HEK293 (cell line): ENCODE data around the gene GLT1D1.

ENCODE experiments used
- CTCF ChIA-PET: fragments of 350-600 bp; formaldehyde crosslinking; extraction: SDS; loops from one replicate; lab custom pipeline; 2021; ENCODE audit warnings: antibody characterized with exemption; lab: Yijun Ruan, JAX
- POLR2A ChIA-PET: fragments of 300-600 bp; formaldehyde crosslinking; extraction: SDS; loops from one replicate; lab custom pipeline; 2020; ENCODE audit warnings: antibody characterized with exemption, inconsistent platforms; lab: Yijun Ruan, JAX
- H3K27ac ChIP-seq: fragments of 200-500 bp; sonication (Bioruptor generic); 2 replicates; pipeline ENCODE4 v1.5.1; 2014; ENCODE audit warnings: low read depth, low read length, control low read depth, inconsistent platforms; ENCODE audit errors: extremely low read depth
- H3K36me3 ChIP-seq, 2 experiments: fragments of 200-500 bp in 1 of 2; sonication (Bioruptor generic) in 1 of 2; 1 replicate in 1 of 2; 2 replicates in 1 of 2; pipeline ENCODE4 v1.5.1; 2014 to 2017; ENCODE audit warnings: inconsistent platforms in 2 of 2, low read length in 2 of 2; ENCODE audit not compliant: control insufficient read depth in 2 of 2, insufficient read depth in 1 of 2
- H3K4me1 ChIP-seq: fragments of 200-500 bp; sonication (Bioruptor generic); 2 replicates; pipeline ENCODE4 v1.5.1; 2014; ENCODE audit warnings: mild to moderate bottlenecking, low read length, inconsistent platforms; ENCODE audit not compliant: control insufficient read depth, insufficient read depth
- H3K4me3 ChIP-seq: 2 replicates; pipeline ENCODE4 v1.5.1; 2011; ENCODE audit warnings: low read depth, mild to moderate bottlenecking, control low read depth, low read length, moderate library complexity
- H3K9me3 ChIP-seq: fragments of 200-500 bp; sonication (Bioruptor generic); 2 replicates; pipeline ENCODE4 v1.5.1; 2014; ENCODE audit warnings: low read depth, low read length, inconsistent platforms; ENCODE audit not compliant: control insufficient read depth, insufficient read depth
- BCL11B ChIP-seq: fragments of 450-650 bp; formaldehyde crosslinking; IDR thresholded peaks from 2 replicates; pipeline ENCODE4 v1.5.1; 2016; ENCODE audit warnings: low read depth, missing biosample characterization, missing genetic modification characterization
- ELK4 ChIP-seq: IDR thresholded peaks from 2 replicates; pipeline ENCODE4 v1.6.1; 2011; ENCODE audit warnings: mild to moderate bottlenecking, low read depth, low read length, borderline replicate concordance
- KLF7 ChIP-seq: fragments of 450-650 bp; formaldehyde crosslinking; IDR thresholded peaks from 2 replicates; pipeline ENCODE4 v1.5.1; 2016; ENCODE audit warnings: missing biosample characterization, missing genetic modification characterization, borderline replicate concordance
- MEIS1 ChIP-seq: sonication (generic); formaldehyde crosslinking; IDR thresholded peaks from 2 replicates; pipeline ENCODE4 v1.8.1; 2022; ENCODE audit warnings: missing genetic modification reagents, mild to moderate bottlenecking, borderline replicate concordance
- OSR2 ChIP-seq: fragments of 450-650 bp; formaldehyde crosslinking; IDR thresholded peaks from 2 replicates; pipeline ENCODE4 v1.5.1; 2016; ENCODE audit warnings: missing biosample characterization, missing genetic modification characterization
- PRDM4 ChIP-seq: fragments of 450-650 bp; formaldehyde crosslinking; IDR thresholded peaks from 2 replicates; pipeline ENCODE4 v1.5.1; 2017; ENCODE audit warnings: missing biosample characterization, missing genetic modification characterization
- SCRT2 ChIP-seq: fragments of 450-650 bp; formaldehyde crosslinking; IDR thresholded peaks from 2 replicates; pipeline ENCODE4 v1.5.1; 2016; ENCODE audit warnings: missing biosample characterization, missing genetic modification characterization
- SP7 ChIP-seq: fragments of 450-650 bp; formaldehyde crosslinking; IDR thresholded peaks from 2 replicates; pipeline ENCODE4 v1.5.1; 2016; ENCODE audit warnings: missing biosample characterization, missing genetic modification characterization
- WT1 ChIP-seq: fragments of 450-650 bp; formaldehyde crosslinking; IDR thresholded peaks from 2 replicates; pipeline ENCODE4 v1.5.1; 2016; ENCODE audit warnings: missing biosample characterization, missing genetic modification characterization
- ZBTB20 ChIP-seq: fragments of 450-650 bp; formaldehyde crosslinking; IDR thresholded peaks from 2 replicates; pipeline ENCODE4 v1.5.1; 2016; ENCODE audit warnings: missing biosample characterization, missing genetic modification characterization
- ZBTB21 ChIP-seq: fragments of 450-650 bp; formaldehyde crosslinking; IDR thresholded peaks from 2 replicates; pipeline ENCODE4 v1.5.1; 2017; ENCODE audit warnings: missing biosample characterization, missing genetic modification characterization
- ZBTB8A ChIP-seq: fragments of 450-650 bp; formaldehyde crosslinking; IDR thresholded peaks from 2 replicates; pipeline ENCODE4 v1.5.1; 2016; ENCODE audit warnings: missing biosample characterization, missing genetic modification characterization
- ZFP41 ChIP-seq: fragments of 450-650 bp; formaldehyde crosslinking; IDR thresholded peaks from 2 replicates; pipeline ENCODE4 v1.5.1; 2016; ENCODE audit warnings: missing biosample characterization, missing genetic modification characterization, borderline replicate concordance
- ZNF169 ChIP-seq: fragments of 450-650 bp; formaldehyde crosslinking; IDR thresholded peaks from 2 replicates; pipeline ENCODE4 v1.5.1; 2016; ENCODE audit warnings: missing biosample characterization, missing genetic modification characterization
- ZNF18 ChIP-seq: fragments of 450-650 bp; formaldehyde crosslinking; IDR thresholded peaks from 2 replicates; pipeline ENCODE4 v1.5.1; 2016; ENCODE audit warnings: missing biosample characterization, missing genetic modification characterization
- ZNF214 ChIP-seq: fragments of 450-650 bp; formaldehyde crosslinking; IDR thresholded peaks from 2 replicates; pipeline ENCODE4 v1.5.1; 2017; ENCODE audit warnings: missing biosample characterization, mild to moderate bottlenecking, missing genetic modification characterization, borderline replicate concordance
- ZNF324 ChIP-seq: fragments of 450-650 bp; formaldehyde crosslinking; IDR thresholded peaks from 2 replicates; pipeline ENCODE4 v1.5.1; 2016; ENCODE audit warnings: missing biosample characterization, missing genetic modification characterization
- ZNF350 ChIP-seq: fragments of 450-650 bp; formaldehyde crosslinking; IDR thresholded peaks from 2 replicates; pipeline ENCODE4 v1.5.0; 2017; ENCODE audit warnings: missing biosample characterization, mild to moderate bottlenecking, missing genetic modification characterization
- ZNF416 ChIP-seq: fragments of 450-650 bp; formaldehyde crosslinking; IDR thresholded peaks from 2 replicates; pipeline ENCODE4 v1.5.1; 2016; ENCODE audit warnings: missing biosample characterization, missing genetic modification characterization
- ZNF426 ChIP-seq: fragments of 450-650 bp; formaldehyde crosslinking; IDR thresholded peaks from 2 replicates; pipeline ENCODE4 v1.5.1; 2017; ENCODE audit warnings: missing biosample characterization, missing genetic modification characterization, mild to moderate bottlenecking, inconsistent platforms, moderate library complexity
- ZNF449 ChIP-seq: fragments of 450-650 bp; formaldehyde crosslinking; IDR thresholded peaks from 2 replicates; pipeline ENCODE4 v1.5.1; 2017; ENCODE audit warnings: missing biosample characterization, mild to moderate bottlenecking, missing genetic modification characterization, moderate library complexity
- ZNF48 ChIP-seq: fragments of 450-650 bp; formaldehyde crosslinking; IDR thresholded peaks from 2 replicates; pipeline ENCODE4 v1.5.1; 2016; ENCODE audit warnings: missing biosample characterization, missing genetic modification characterization
- ZNF501 ChIP-seq: fragments of 450-650 bp; formaldehyde crosslinking; IDR thresholded peaks from 2 replicates; pipeline ENCODE4 v1.5.1; 2016; ENCODE audit warnings: missing biosample characterization, missing genetic modification characterization
- ZNF521 ChIP-seq: fragments of 450-650 bp; formaldehyde crosslinking; IDR thresholded peaks from 2 replicates; pipeline ENCODE4 v1.5.1; 2017; ENCODE audit warnings: missing biosample characterization, mild to moderate bottlenecking, missing genetic modification characterization
- ZNF596 ChIP-seq: fragments of 450-650 bp; IDR thresholded peaks from 2 replicates; pipeline ENCODE4 v1.5.0; 2018; ENCODE audit warnings: missing biosample characterization, mild to moderate bottlenecking, missing genetic modification characterization, moderate library complexity
- ZNF664 ChIP-seq: fragments of 450-650 bp; formaldehyde crosslinking; IDR thresholded peaks from 2 replicates; pipeline ENCODE4 v1.5.1; 2016; ENCODE audit warnings: missing biosample characterization, missing genetic modification characterization
- ZNF677 ChIP-seq: fragments of 450-650 bp; IDR thresholded peaks from 2 replicates; pipeline ENCODE4 v1.5.0; 2018; ENCODE audit warnings: missing biosample characterization, mild to moderate bottlenecking, missing genetic modification characterization, moderate library complexity
- ZNF776 ChIP-seq: fragments of 450-650 bp; formaldehyde crosslinking; IDR thresholded peaks from 2 replicates; pipeline ENCODE4 v1.5.0; 2017; ENCODE audit warnings: missing biosample characterization, missing genetic modification characterization, borderline replicate concordance
- ZSCAN18 ChIP-seq: fragments of 450-650 bp; formaldehyde crosslinking; IDR thresholded peaks from 2 replicates; pipeline ENCODE4 v1.5.1; 2016; ENCODE audit warnings: missing biosample characterization, missing genetic modification characterization

The GLT1D1 gene

GRCh38 chr12:128983371-128983770 is 130.1 kb downstream of the GLT1D1 start (continued):
- no peak for TF ChIP-seq ZSCAN18
- no peak for TF ChIP-seq WT1 (tag by site-specific recombination)
- TF ChIP-seq KLF7 (tag by site-specific recombination): no peak

- TF ChIP-seq ZNF776 (tag by site-specific recombination) (no peak), ZFP41 (tag by site-specific recombination) (no peak), BCL11B (tag by site-specific recombination) (no peak), OSR2 (tag by site-specific recombination) (no peak), ZBTB20 (tag by site-specific recombination) (no peak), SCRT2 (tag by site-specific recombination) (no peak), ZBTB21 (no peak), ZNF350 (tag by site-specific recombination) (no peak), ZNF501 (no peak), ELK4 (no peak), ZNF426 (tag by site-specific recombination) (no peak), ZNF664 (tag by site-specific recombination) (no peak), ZNF416 (tag by site-specific recombination) (no peak), ZNF214 (tag by site-specific recombination) (no peak)
- no peaks in the 10 kb centered on the region for H3K36me3 ChIP-seq
- H3K27ac ChIP-seq: no peak overlapping the region
- POLR2A ChIA-PET: no interaction called here
- H3K4me1 ChIP-seq: no peaks in the 10 kb centered on the region
- H3K4me3 ChIP-seq: no peak overlapping the region
- no peaks in the 10 kb centered on the region for H3K9me3 ChIP-seq
- CTCF ChIA-PET: interaction anchor here (1.0 kb wide), 1 partner anchor 11 kb away, joined by 3 read pairs; no protein-coding TSS in a partner anchor
Measured at GRCh38 chr12:128986957-128987356, 133.7 kb downstream of the GLT1D1 start.

GRCh38 chr12:128989287-128989686 is 136.0 kb downstream of the GLT1D1 start:
- H3K4me1 ChIP-seq: no peaks in the 10 kb centered on the region
- H3K9me3 ChIP-seq: no peaks in the 10 kb centered on the region
- CTCF ChIA-PET: no interaction called here
- POLR2A ChIA-PET: no interaction called here
- H3K4me3 ChIP-seq: no peak overlapping the region
- H3K36me3 ChIP-seq: no peaks in the 10 kb centered on the region
- no peak overlapping the region for H3K27ac ChIP-seq
- TF ChIP-seq ZNF677 (tag by site-specific recombination): no peak
- no peak for TF ChIP-seq ZBTB8A (tag by site-specific recombination)
- no peak for TF ChIP-seq ZNF48
- TF ChIP-seq ZNF324: no peak
- no peak for TF ChIP-seq ZNF521 (tag by site-specific recombination)
- no peak for TF ChIP-seq MEIS1 (CRISPR knock-in tag)
- no peak for TF ChIP-seq ZNF449 (tag by site-specific recombination)
- no peak for TF ChIP-seq PRDM4 (tag by site-specific recombination)
- no peak for TF ChIP-seq ZNF169
- no peak for TF ChIP-seq ZNF18
- no peak for TF ChIP-seq ZNF596 (tag by site-specific recombination)
- no peak for TF ChIP-seq SP7
